ENCODE measurements around the gene NINJ1.
A peak's percentile ranks its signal among the peaks of the same experiment; 100 is the strongest.

Gene NINJ1

DNA sequence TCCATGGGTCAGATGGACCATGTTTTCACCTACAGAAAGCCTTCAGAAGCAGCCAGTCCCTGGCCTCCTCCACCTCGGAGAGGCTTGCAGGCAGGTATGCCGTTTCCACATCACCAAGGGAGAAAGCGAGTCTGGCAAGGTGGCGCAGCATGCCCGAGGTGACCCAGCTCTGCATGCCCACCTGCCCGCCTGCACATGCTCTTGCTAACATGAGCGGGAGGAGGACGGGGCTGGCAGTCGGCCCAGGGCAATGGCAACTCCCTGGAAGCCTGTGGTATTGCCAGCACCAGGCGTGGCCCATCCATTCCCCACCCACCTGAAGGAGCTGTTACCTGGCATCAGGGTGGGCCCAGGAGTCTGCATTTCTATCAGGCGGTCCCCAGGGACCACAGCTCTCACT lies 3.3 kb upstream of the NINJ1 start:
- DNase-seq (ENCODE audit: low read depth) = no peak
- TF ChIP-seq, protein P1, sequence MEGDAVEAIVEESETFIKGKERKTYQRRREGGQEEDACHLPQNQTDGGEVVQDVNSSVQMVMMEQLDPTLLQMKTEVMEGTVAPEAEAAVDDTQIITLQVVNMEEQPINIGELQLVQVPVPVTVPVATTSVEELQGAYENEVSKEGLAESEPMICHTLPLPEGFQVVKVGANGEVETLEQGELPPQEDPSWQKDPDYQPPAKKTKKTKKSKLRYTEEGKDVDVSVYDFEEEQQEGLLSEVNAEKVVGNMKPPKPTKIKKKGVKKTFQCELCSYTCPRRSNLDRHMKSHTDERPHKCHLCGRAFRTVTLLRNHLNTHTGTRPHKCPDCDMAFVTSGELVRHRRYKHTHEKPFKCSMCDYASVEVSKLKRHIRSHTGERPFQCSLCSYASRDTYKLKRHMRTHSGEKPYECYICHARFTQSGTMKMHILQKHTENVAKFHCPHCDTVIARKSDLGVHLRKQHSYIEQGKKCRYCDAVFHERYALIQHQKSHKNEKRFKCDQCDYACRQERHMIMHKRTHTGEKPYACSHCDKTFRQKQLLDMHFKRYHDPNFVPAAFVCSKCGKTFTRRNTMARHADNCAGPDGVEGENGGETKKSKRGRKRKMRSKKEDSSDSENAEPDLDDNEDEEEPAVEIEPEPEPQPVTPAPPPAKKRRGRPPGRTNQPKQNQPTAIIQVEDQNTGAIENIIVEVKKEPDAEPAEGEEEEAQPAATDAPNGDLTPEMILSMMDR (conservative IDR thresholded peaks at IDR 0.05; ENCODE audit: low read depth, low read length) = no peak
- H3K4me3 ChIP-seq (ENCODE audit: low read depth, low read length) = no peak overlapping the region

DNA sequence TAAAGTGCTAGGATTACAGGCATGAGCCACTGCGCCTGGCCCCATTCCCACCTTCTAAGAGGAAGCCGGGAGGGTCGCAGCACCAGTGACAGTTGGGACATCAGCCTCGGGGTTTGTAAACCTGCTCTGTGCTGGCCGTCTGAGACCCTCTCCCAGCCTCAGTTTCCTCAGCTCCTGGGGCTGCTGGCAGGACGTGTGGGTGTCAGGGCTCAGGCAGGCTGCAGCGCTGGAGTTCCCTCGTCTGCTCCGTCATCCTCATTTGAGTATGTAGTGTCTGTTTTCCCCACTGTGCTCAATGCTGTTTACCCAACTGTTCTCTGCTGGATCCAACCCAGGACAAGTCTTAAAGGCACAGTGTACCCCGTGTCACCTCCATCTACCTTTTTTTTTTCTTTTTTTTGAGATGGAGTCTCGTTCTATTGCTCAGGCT lies 2.0 kb upstream of the NINJ1 start:
- TF ChIP-seq, protein P1 (conservative IDR thresholded peaks at IDR 0.05; ENCODE audit: low read depth, low read length) = no peak
- H3K4me3 ChIP-seq (ENCODE audit: low read depth, low read length) = no peak overlapping the region

DNA sequence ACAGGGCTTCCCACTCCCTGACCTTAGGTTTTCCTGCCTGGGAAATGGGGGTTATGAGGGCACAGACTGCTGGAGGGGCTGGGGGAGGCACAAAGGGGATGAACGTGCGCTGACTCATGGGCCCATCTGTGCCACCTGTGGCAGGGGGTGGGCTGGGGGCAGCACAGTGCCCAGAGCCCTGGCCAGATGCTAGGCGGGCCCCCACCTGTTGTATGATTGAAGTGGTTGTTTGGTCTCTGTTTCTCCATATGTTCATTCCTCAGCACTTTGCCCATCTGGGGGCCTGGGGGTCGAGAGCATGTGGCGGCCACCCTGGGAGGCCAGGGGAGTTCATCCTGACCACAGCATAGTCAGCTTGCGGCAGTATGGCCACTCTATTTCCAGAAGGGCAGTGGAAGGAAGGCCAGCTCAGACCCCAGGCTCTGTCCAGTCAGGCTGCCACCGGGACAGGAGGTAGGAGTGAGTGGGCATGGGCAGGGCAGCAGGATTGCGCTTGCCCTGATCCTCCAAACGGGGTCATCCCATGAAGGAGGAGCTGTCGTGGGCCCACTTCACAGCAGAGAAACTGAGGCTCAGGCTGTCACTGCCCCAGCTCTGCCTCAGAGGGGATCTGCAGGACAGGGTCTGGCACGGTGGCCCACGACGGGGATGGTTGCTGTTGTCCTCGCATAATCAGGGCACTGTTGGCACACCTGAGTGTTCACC lies 841 bp upstream of the NINJ1 start:
- H3K4me3 ChIP-seq (ENCODE audit: low read depth, low read length) = peak overlapping the region; percentile 80
- TF ChIP-seq, protein P1 (conservative IDR thresholded peaks at IDR 0.05; ENCODE audit: low read depth, low read length) = no peak
- no peak for DNase-seq (ENCODE audit: low read depth)

More for the DNA sequence above, 2.0 kb upstream of the NINJ1 start:
- DNase-seq (ENCODE audit: low read depth) = peak; percentile 75

DNA sequence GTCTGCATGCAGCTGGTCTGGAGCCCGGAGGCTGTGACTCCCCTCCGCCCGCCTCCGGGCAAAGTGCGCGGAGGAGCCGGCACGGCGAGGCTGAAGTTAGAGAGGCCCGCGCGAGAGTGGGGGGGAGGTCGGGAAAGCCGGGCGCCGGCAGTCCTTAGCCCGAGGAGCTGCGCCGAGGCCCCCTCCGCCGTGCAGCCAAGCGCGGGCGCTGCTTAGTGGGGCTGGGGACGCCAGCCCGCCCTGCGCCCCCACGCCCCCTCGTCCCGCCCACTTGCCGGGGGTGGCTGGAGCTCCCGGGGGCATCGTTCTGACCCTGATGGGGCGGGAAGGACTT lies 403 bp downstream of the NINJ1 start:
- H3K4me3 ChIP-seq (ENCODE audit: low read depth, low read length) = peak overlapping the region; percentile 80
- DNase-seq (ENCODE audit: low read depth) = peak; percentile 87
- TF ChIP-seq, protein P1 (conservative IDR thresholded peaks at IDR 0.05; ENCODE audit: low read depth, low read length) = no peak

DNA sequence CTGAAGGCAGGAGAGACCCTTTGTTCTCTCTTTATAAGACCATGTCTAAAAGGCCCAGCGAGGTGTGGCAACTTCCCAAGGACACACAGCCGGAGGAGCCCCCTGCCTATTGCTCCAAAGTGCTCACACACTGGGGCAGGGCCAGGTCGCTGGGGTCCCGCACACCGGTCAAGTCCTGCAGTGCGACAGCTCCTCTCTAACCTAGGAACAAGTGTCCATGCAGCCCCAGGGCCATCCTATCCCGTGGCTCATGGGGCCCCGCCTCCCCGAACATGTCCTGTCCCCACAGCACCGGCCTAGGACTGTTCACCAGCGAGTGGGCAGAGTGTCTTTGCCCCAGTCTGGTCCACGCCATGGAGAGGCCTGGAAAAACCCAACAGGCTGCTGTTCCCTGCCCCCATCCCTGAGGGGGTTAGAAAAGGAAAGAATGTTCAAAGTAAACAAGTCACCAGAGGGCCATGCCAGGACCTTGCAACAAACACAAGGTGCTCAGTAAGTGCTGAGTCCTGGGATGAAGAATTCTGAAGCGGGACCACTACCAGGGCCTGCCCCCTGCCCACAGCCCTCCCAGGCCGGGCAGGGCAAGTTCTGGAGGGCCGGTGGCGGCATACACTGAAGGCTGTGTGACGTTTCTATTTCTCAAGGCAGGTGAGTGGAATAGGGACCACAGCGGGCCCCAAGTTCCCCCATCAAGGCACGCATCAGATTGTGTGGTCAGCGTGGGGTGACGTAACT lies 938 bp downstream of the NINJ1 start:
- peak; percentile 45 for DNase-seq (ENCODE audit: low read depth)
- H3K4me3 ChIP-seq (ENCODE audit: low read depth, low read length) = peak overlapping the region; percentile 80
- TF ChIP-seq, protein P1 (conservative IDR thresholded peaks at IDR 0.05; ENCODE audit: low read depth, low read length) = no peak

DNA sequence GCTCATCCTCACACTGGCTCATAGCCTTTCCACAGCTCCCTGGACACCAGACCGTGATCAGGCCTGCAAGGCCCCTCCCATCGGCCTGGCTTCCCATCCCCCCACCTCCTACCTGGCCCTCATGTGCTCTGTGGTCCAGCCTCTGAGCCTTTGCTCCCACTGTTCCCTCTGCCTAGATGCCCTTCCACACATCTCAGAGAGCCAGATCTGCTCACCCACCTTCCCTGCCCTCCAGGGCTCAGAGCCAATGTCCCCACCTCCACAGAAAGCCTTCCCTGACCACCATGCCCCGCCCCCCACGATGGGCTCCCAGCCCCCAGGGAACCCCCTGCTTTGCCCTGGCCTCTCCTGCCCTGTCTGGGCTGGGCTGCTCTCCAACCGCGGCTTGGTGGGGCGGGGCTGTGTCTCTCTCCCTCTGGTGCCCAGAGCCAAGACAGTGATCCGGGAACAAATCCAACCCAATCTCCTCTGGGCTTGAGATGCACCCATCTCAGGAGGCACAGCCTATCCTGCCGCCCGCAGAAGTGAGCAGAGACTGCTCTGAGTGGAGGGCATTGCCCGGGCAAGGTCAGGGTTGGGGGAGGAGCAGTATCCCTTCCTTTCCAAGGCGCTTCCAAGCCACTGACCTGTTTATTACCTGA lies 1.6 kb downstream of the NINJ1 start:
- TF ChIP-seq, protein P1 (conservative IDR thresholded peaks at IDR 0.05; ENCODE audit: low read depth, low read length) = no peak
- peak; percentile 51 for DNase-seq (ENCODE audit: low read depth)
- peak overlapping the region; percentile 80 for H3K4me3 ChIP-seq (ENCODE audit: low read depth, low read length)

Data from choroid plexus epithelial cell (primary cell).